WTC11 (cell line): ENCODE measurements around the gene DDX39A. TPM values are rescaled to one million over a fixed set of nuclear protein-coding genes. Genes with fewer than 3 reads are reported as not detected.
A peak's percentile ranks its signal among the peaks of the same experiment; 100 is the strongest.

Experiments
- ATAC-seq: fragments of 200-7000 bp; cut with Tn5 transposase; 2 replicates; pipeline ENCODE4 v1.10.0; 2021; ENCODE audit warnings: mild to moderate bottlenecking, moderate library complexity
- CTCF ChIA-PET: fragments of 300-600 bp; sonication (Branson Sonifier 250); formaldehyde crosslinking; loops from one replicate; lab custom pipeline; 2021; ENCODE audit warnings: antibody characterized with exemption; lab: Charles Lee
- POLR2A ChIA-PET: fragments of 350-600 bp; sonication (Branson Sonifier 250); formaldehyde crosslinking; loops from one replicate; lab custom pipeline; 2021; ENCODE audit warnings: antibody characterized with exemption; lab: Charles Lee
- DNase-seq: peaks from one replicate; pipeline ENCODE4 v3.0.0; 2021; ENCODE audit warnings: low spot score
- H3K27ac Mint-ChIP-seq: 2 replicates; pipeline ENCODE4 v1.8.0; 2021; ENCODE audit warnings: mixed read lengths
- H3K27me3 Mint-ChIP-seq: 2 replicates; pipeline ENCODE4 v1.8.0; 2021; ENCODE audit warnings: low read depth, mild to moderate bottlenecking, moderate library complexity, mixed read lengths
- H3K36me3 Mint-ChIP-seq: 2 replicates; pipeline ENCODE4 v1.8.0; 2021; ENCODE audit warnings: mixed read lengths
- H3K4me1 Mint-ChIP-seq: 2 replicates; pipeline ENCODE4 v1.8.0; 2022; ENCODE audit warnings: mixed read lengths
- H3K4me3 Mint-ChIP-seq: 2 replicates; pipeline ENCODE4 v1.8.0; 2021; ENCODE audit warnings: mild to moderate bottlenecking, moderate library complexity, mixed read lengths
- H3K9me3 Mint-ChIP-seq: 2 replicates; pipeline ENCODE4 v1.8.0; 2021; ENCODE audit warnings: mixed read lengths
- ATF1 ChIP-seq: sonication (generic); formaldehyde crosslinking; IDR thresholded peaks from 2 replicates; pipeline ENCODE4 v1.8.1; 2023; ENCODE audit warnings: mild to moderate bottlenecking, moderate library complexity, missing genetic modification reagents
- ELF4 ChIP-seq: sonication (generic); formaldehyde crosslinking; IDR thresholded peaks from 2 replicates; pipeline ENCODE4 v1.8.1; 2022; ENCODE audit warnings: low read depth, mild to moderate bottlenecking, moderate library complexity, missing genetic modification reagents
- FOXK1 ChIP-seq: sonication (generic); formaldehyde crosslinking; IDR thresholded peaks from 2 replicates; pipeline ENCODE4 v1.8.0; 2022; ENCODE audit warnings: mild to moderate bottlenecking, moderate library complexity, missing genetic modification reagents
- HMGA2 ChIP-seq: fragments of 250-450 bp; sonication (Bioruptor Pico); IDR thresholded peaks from 2 replicates; pipeline ENCODE4 v1.4.0; 2021; ENCODE audit warnings: mild to moderate bottlenecking, moderate library complexity
- NR1H2 ChIP-seq: sonication (generic); formaldehyde crosslinking; IDR thresholded peaks from 2 replicates; pipeline ENCODE4 v1.9.0; 2021; ENCODE audit warnings: mild to moderate bottlenecking, moderate library complexity, missing genetic modification reagents
- NR2C2 ChIP-seq: sonication (generic); formaldehyde crosslinking; IDR thresholded peaks from 2 replicates; pipeline ENCODE4 v1.8.0; 2022; ENCODE audit warnings: mild to moderate bottlenecking, missing genetic modification reagents
- TCF7 ChIP-seq: sonication (generic); formaldehyde crosslinking; IDR thresholded peaks from 2 replicates; pipeline ENCODE4 v1.8.0; 2022; ENCODE audit warnings: mild to moderate bottlenecking, low read depth, missing genetic modification reagents, moderate library complexity
- TEAD1 ChIP-seq: sonication (generic); formaldehyde crosslinking; IDR thresholded peaks from 2 replicates; pipeline ENCODE4 v1.8.0; 2022; ENCODE audit warnings: mild to moderate bottlenecking, missing genetic modification reagents
- ZNF121 ChIP-seq: sonication (generic); formaldehyde crosslinking; IDR thresholded peaks from 2 replicates; pipeline ENCODE4 v1.8.0; 2023; ENCODE audit warnings: missing genetic modification reagents
- ZNF138 ChIP-seq: sonication (generic); formaldehyde crosslinking; conservative IDR thresholded peaks from 2 replicates; pipeline ENCODE4 v1.8.1; 2022; ENCODE audit warnings: mild to moderate bottlenecking, moderate library complexity, missing genetic modification reagents
- ZNF416 ChIP-seq: fragments of 250-450 bp; sonication (Bioruptor Pico); IDR thresholded peaks from 2 replicates; pipeline ENCODE4 v1.9.0; 2021; ENCODE audit warnings: mild to moderate bottlenecking, inconsistent platforms
- ZNF423 ChIP-seq: fragments of 250-450 bp; sonication (Bioruptor Pico); IDR thresholded peaks from 2 replicates; pipeline ENCODE4 v2.1.2; 2022; ENCODE audit warnings: mild to moderate bottlenecking, moderate library complexity
- total RNA-seq: library from RNA; stranded (reverse); gene quantifications from 3 replicates; pipeline ENCODE4 v1.2.3, GENCODE V29; 2021
- TF ChIP-seq, protein P1 (sequence below): fragments of 250-450 bp; sonication (Bioruptor Pico); IDR thresholded peaks from 2 replicates; pipeline ENCODE4 v1.9.0; 2021; ENCODE audit warnings: mild to moderate bottlenecking
- TF ChIP-seq, protein P2 (sequence below): sonication (generic); formaldehyde crosslinking; IDR thresholded peaks from 2 replicates; pipeline ENCODE4 v1.8.1; 2023; ENCODE audit warnings: mild to moderate bottlenecking, moderate library complexity, missing genetic modification reagents
- TF ChIP-seq, protein P3 (sequence below): sonication (generic); formaldehyde crosslinking; IDR thresholded peaks from 2 replicates; pipeline ENCODE4 v1.8.1; 2023; ENCODE audit warnings: mild to moderate bottlenecking, missing genetic modification reagents, moderate library complexity
- TF ChIP-seq, protein P4 (sequence below): sonication (generic); formaldehyde crosslinking; conservative IDR thresholded peaks from 2 replicates; pipeline ENCODE4 v1.8.1; 2023; ENCODE audit warnings: mild to moderate bottlenecking, low read depth, missing genetic modification reagents, moderate library complexity
- TF ChIP-seq, protein P5 (sequence below): fragments of 200-600 bp; IDR thresholded peaks from 2 replicates; pipeline ENCODE4 v1.8.0; 2022; ENCODE audit warnings: antibody characterized with exemption
- TF ChIP-seq, protein P6 (sequence below): sonication (generic); formaldehyde crosslinking; IDR thresholded peaks from 2 replicates; pipeline ENCODE4 v1.8.1; 2023; ENCODE audit warnings: mild to moderate bottlenecking, missing genetic modification reagents
- TF ChIP-seq, protein P7 (sequence below): sonication (generic); formaldehyde crosslinking; conservative IDR thresholded peaks from 2 replicates; pipeline ENCODE4 v1.8.1; 2022; ENCODE audit warnings: mild to moderate bottlenecking, missing genetic modification reagents
- TF ChIP-seq, protein P8 (sequence below): sonication (generic); formaldehyde crosslinking; IDR thresholded peaks from 2 replicates; pipeline ENCODE4 v1.8.0; 2022; ENCODE audit warnings: mild to moderate bottlenecking, missing genetic modification reagents

DDX39A gene
- total RNA-seq, 1 experiment from 2014 or later: 136 TPM

DNA sequence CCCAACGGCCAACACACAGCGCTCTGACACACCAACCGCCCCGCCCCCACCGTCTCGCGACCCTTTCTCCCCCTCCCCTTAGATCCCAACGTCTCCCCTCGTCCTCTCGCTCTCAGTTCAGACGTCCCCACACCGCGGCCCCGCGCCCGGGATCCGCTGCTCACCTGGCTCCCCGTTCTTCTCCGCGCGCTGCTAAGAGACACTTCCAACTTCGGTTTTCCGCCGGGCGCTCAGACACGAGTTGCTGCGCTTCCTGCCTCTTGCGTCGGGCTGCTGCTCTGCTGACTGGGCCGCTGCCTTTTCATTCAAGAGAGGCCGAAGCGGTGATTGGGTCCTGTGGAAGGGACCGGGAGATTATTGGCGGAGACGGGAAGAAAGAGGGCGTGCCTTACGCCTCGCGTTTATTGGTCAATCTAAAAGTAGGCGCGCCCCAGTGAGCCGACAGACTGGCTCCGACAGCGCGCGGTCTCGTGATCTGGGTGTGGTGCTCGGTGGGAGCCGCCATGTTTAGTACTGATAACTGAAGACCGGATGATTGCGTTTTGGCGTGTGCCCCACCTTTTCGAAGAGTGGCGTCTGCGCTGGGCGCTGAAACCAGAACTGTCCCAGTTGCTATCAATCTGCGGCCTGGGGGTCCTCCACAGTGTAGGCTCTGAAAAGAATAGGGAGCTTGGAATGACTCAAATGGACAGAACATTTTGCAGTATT, at the start of gene DDX39A (continued):
- TF ChIP-seq TCF7 (CRISPR knock-in tag) (no peak; the same call in 1 of the 2 replicates), ZNF416 (CRISPR knock-in tag) (no peak), TEAD1 (CRISPR knock-in tag) (peak; percentile 76; the same call in 1 of the 2 replicates), NR2C2 (CRISPR knock-in tag) (no peak), HMGA2 (no peak), ATF1 (CRISPR knock-in tag) (no peak), ZNF138 (CRISPR knock-in tag) (no peak), NR1H2 (CRISPR knock-in tag) (no peak), FOXK1 (peak; percentile 77)
- TF ChIP-seq, protein P1, sequence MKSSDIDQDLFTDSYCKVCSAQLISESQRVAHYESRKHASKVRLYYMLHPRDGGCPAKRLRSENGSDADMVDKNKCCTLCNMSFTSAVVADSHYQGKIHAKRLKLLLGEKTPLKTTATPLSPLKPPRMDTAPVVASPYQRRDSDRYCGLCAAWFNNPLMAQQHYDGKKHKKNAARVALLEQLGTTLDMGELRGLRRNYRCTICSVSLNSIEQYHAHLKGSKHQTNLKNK (CRISPR knock-in tag): no peak
- TF ChIP-seq, protein P2, sequence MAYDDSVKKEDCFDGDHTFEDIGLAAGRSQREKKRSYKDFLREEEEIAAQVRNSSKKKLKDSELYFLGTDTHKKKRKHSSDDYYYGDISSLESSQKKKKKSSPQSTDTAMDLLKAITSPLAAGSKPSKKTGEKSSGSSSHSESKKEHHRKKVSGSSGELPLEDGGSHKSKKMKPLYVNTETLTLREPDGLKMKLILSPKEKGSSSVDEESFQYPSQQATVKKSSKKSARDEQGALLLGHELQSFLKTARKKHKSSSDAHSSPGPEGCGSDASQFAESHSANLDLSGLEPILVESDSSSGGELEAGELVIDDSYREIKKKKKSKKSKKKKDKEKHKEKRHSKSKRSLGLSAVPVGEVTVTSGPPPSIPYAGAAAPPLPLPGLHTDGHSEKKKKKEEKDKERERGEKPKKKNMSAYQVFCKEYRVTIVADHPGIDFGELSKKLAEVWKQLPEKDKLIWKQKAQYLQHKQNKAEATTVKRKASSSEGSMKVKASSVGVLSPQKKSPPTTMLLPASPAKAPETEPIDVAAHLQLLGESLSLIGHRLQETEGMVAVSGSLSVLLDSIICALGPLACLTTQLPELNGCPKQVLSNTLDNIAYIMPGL (CRISPR knock-in tag): no peak
- TF ChIP-seq, protein P3, sequence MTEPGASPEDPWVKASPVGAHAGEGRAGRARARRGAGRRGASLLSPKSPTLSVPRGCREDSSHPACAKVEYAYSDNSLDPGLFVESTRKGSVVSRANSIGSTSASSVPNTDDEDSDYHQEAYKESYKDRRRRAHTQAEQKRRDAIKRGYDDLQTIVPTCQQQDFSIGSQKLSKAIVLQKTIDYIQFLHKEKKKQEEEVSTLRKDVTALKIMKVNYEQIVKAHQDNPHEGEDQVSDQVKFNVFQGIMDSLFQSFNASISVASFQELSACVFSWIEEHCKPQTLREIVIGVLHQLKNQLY (CRISPR knock-in tag): no peak
- TF ChIP-seq, protein P4, sequence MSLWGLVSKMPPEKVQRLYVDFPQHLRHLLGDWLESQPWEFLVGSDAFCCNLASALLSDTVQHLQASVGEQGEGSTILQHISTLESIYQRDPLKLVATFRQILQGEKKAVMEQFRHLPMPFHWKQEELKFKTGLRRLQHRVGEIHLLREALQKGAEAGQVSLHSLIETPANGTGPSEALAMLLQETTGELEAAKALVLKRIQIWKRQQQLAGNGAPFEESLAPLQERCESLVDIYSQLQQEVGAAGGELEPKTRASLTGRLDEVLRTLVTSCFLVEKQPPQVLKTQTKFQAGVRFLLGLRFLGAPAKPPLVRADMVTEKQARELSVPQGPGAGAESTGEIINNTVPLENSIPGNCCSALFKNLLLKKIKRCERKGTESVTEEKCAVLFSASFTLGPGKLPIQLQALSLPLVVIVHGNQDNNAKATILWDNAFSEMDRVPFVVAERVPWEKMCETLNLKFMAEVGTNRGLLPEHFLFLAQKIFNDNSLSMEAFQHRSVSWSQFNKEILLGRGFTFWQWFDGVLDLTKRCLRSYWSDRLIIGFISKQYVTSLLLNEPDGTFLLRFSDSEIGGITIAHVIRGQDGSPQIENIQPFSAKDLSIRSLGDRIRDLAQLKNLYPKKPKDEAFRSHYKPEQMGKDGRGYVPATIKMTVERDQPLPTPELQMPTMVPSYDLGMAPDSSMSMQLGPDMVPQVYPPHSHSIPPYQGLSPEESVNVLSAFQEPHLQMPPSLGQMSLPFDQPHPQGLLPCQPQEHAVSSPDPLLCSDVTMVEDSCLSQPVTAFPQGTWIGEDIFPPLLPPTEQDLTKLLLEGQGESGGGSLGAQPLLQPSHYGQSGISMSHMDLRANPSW: no peak
- TF ChIP-seq, all 79 proteins: peak for 19

DNA sequence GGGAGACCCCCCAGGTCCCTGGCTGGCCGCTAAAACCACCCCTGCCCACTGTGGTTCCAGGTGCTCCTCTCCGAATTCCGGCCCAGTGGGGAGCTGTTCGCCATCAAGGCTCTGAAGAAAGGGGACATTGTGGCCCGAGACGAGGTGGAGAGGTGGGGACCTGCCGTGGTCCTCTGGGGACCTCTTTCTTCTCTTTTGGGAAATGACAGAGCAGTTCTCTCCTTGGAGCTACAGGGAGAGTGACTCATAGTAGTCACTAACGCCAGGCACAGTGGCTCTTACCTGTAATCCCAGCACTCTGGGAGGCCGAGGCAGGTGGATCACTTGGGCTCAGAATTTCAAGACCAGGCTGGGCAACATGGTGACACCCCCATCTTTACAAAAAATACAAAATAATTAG, 48.7 kb upstream of the DDX39A start:
- DNase-seq (no peak), ATAC-seq (no peak)
- Mint-ChIP-seq H3K9me3 (no peaks in the 10 kb centered on the region), H3K4me1 (peaks cover 1% of the 10 kb centered on the region), H3K27me3 (peaks cover 3% of the 10 kb centered on the region; the same call in 1 of the 2 replicates), H3K4me3 (no peak overlapping the region), H3K36me3 (peaks cover 34% of the 10 kb centered on the region), H3K27ac (no peak overlapping the region)
- POLR2A ChIA-PET: interaction anchor here (1.4 kb wide), 1 partner anchor 18 kb away, joined by 4 read pairs; no protein-coding TSS in a partner anchor
- no peak for TF ChIP-seq NR2C2 (CRISPR knock-in tag)
- TF ChIP-seq, protein P5, sequence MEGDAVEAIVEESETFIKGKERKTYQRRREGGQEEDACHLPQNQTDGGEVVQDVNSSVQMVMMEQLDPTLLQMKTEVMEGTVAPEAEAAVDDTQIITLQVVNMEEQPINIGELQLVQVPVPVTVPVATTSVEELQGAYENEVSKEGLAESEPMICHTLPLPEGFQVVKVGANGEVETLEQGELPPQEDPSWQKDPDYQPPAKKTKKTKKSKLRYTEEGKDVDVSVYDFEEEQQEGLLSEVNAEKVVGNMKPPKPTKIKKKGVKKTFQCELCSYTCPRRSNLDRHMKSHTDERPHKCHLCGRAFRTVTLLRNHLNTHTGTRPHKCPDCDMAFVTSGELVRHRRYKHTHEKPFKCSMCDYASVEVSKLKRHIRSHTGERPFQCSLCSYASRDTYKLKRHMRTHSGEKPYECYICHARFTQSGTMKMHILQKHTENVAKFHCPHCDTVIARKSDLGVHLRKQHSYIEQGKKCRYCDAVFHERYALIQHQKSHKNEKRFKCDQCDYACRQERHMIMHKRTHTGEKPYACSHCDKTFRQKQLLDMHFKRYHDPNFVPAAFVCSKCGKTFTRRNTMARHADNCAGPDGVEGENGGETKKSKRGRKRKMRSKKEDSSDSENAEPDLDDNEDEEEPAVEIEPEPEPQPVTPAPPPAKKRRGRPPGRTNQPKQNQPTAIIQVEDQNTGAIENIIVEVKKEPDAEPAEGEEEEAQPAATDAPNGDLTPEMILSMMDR: no peak
- CTCF ChIA-PET: interaction anchor here (0.6 to 1.7 kb wide), 8 partner anchors 12 to 327 kb away, joined by 3 to 15 read pairs (median 6); partner anchors contain the start of gene GIPC1

DNA sequence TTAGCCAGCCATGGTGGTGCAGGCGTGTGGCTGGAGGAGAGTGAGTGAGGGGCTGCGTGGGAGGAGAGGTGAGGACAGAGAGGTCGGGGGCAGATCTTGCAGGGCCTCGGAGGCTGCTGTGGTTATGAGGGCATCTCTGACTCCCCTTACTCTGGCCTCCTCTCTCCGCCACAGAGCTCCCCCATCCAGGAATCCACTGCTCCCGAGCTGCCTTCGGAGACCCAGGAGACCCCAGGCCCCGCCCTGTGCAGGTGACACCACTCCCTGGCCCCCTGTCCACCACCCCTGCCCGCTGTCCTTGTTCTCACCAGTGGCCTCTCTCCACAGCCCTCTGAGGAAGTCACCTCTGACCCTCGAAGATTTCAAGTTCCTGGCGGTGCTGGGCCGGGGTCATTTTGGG, 48.2 kb upstream of the DDX39A start:
- DNase-seq: no peak
- no peak for ATAC-seq
- ChIA-PET CTCF (interaction anchor here (1.1 to 1.7 kb wide), 7 partner anchors 13 to 327 kb away, joined by 3 to 15 read pairs (median 8); partner anchors contain the start of gene GIPC1), POLR2A (interaction anchor here (1.4 kb wide), 1 partner anchor 17 kb away, joined by 4 read pairs; no protein-coding TSS in a partner anchor)
- Mint-ChIP-seq H3K27ac (no peak overlapping the region), H3K9me3 (no peaks in the 10 kb centered on the region), H3K27me3 (no peaks in the 10 kb centered on the region), H3K4me1 (no peaks in the 10 kb centered on the region), H3K36me3 (peaks cover 34% of the 10 kb centered on the region), H3K4me3 (no peak overlapping the region)
- TF ChIP-seq ZNF423 (CRISPR knock-in tag) (no peak), ELF4 (CRISPR knock-in tag) (no peak), ZNF121 (CRISPR knock-in tag) (no peak)
- TF ChIP-seq, protein P6, sequence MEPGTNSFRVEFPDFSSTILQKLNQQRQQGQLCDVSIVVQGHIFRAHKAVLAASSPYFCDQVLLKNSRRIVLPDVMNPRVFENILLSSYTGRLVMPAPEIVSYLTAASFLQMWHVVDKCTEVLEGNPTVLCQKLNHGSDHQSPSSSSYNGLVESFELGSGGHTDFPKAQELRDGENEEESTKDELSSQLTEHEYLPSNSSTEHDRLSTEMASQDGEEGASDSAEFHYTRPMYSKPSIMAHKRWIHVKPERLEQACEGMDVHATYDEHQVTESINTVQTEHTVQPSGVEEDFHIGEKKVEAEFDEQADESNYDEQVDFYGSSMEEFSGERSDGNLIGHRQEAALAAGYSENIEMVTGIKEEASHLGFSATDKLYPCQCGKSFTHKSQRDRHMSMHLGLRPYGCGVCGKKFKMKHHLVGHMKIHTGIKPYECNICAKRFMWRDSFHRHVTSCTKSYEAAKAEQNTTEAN (CRISPR knock-in tag): no peak
- TF ChIP-seq, protein P7, sequence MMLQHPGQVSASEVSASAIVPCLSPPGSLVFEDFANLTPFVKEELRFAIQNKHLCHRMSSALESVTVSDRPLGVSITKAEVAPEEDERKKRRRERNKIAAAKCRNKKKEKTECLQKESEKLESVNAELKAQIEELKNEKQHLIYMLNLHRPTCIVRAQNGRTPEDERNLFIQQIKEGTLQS (CRISPR knock-in tag): no peak
- TF ChIP-seq, protein P8, sequence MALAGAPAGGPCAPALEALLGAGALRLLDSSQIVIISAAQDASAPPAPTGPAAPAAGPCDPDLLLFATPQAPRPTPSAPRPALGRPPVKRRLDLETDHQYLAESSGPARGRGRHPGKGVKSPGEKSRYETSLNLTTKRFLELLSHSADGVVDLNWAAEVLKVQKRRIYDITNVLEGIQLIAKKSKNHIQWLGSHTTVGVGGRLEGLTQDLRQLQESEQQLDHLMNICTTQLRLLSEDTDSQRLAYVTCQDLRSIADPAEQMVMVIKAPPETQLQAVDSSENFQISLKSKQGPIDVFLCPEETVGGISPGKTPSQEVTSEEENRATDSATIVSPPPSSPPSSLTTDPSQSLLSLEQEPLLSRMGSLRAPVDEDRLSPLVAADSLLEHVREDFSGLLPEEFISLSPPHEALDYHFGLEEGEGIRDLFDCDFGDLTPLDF: no peak
